NCI-H345 (cell line): ENCODE results near the gene ATP6V0A1.

Experiments
- DNase-seq: peaks from one replicate; lab custom pipeline; 2025; lab: John Stamatoyannopoulos, UW

Gene ATP6V0A1

GRCh38 chr17:42562388-42563142 is 103.9 kb downstream of the ATP6V0A1 start:
- DNase-seq, result no peak

- DNase-seq, result no peak
These were observed 104.4 kb downstream of the ATP6V0A1 start for GRCh38 chr17:42563143-42563509.

- DNase-seq, result peak; percentile 30
These were observed 104.9 kb downstream of the ATP6V0A1 start for GRCh38 chr17:42563543-42563942.

- no peak for DNase-seq
These were observed 105.3 kb downstream of the ATP6V0A1 start for GRCh38 chr17:42563950-42564349.

- DNase-seq, result no peak
These were observed 106.3 kb downstream of the ATP6V0A1 start for GRCh38 chr17:42564815-42565522.

GRCh38 chr17:42565523-42566214 is 107.0 kb downstream of the ATP6V0A1 start:
- DNase-seq, result no peak

- no peak for DNase-seq
These were observed 107.7 kb downstream of the ATP6V0A1 start for GRCh38 chr17:42566215-42566882.

GRCh38 chr17:42566883-42567573 is 108.3 kb downstream of the ATP6V0A1 start, which contains the start of gene MLX:
TSS of gene MLX (plus strand) at chr17:42567100. CDS start at chr17:42567125, 25 bp downstream.
- peak; percentile 95 for DNase-seq

GRCh38 chr17:42568341-42569111 is 109.8 kb downstream of the ATP6V0A1 start:
- DNase-seq, result no peak

- DNase-seq, result no peak
These were observed 113.0 kb downstream of the ATP6V0A1 start for GRCh38 chr17:42571435-42572225.
